H1 (cell line): ENCODE data around the gene TINAG. TPM values are rescaled to one million over a fixed set of nuclear protein-coding genes. Genes with fewer than 3 reads are reported as not detected.

ENCODE experiments used
- CTCF ChIA-PET: fragments of 300-600 bp; sonication (Branson Sonifier 250); formaldehyde crosslinking; loops from one replicate; lab custom pipeline; 2021; ENCODE audit not compliant: partially characterized antibody; lab: Charles Lee
- POLR2A ChIA-PET: fragments of 300-600 bp; sonication (Branson Sonifier 250); formaldehyde crosslinking; loops from one replicate; lab custom pipeline; 2021; ENCODE audit warnings: inconsistent platforms; ENCODE audit not compliant: partially characterized antibody; lab: Charles Lee
- DNase-seq, 2 experiments: peaks; one replicate each; pipeline versions ENCODE4 v3.0.0 to v3.0.0-alpha.2; 2010 to 2022; ENCODE audit warnings: low spot score in 2 of 2, low read depth in 1 of 2, mixed read lengths in 1 of 2
- FAIRE-seq: peaks from 2 replicates; lab custom pipeline; 2011; peaks lifted over from hg19 to GRCh38; lab: Jason Lieb, UNC
- H2AFZ ChIP-seq: 2 replicates; pipeline ENCODE4 v1.8.1; 2012; ENCODE audit warnings: low read length, inconsistent platforms
- H2AK5ac ChIP-seq: 2 replicates; pipeline ENCODE4 v1.6.1; 2013; ENCODE audit warnings: low read depth, low read length
- H2BK120ac ChIP-seq: replicated peaks from 2 replicates; pipeline ENCODE3; 2013; ENCODE audit warnings: low read depth, low read length, inconsistent platforms
- H2BK12ac ChIP-seq: 2 replicates; pipeline ENCODE4 v1.6.1; 2013; ENCODE audit warnings: low read depth, low read length
- H2BK15ac ChIP-seq: 2 replicates; pipeline ENCODE4 v1.6.1; 2013; ENCODE audit warnings: low read length
- H2BK20ac ChIP-seq: 2 replicates; pipeline ENCODE4 v1.6.1; 2013; ENCODE audit warnings: low read length
- H2BK5ac ChIP-seq: 2 replicates; pipeline ENCODE4 v1.6.1; 2013; ENCODE audit warnings: low read depth, low read length
- H3K14ac ChIP-seq: 2 replicates; pipeline ENCODE4 v1.6.1; 2013; ENCODE audit warnings: inconsistent platforms; ENCODE audit not compliant: insufficient read length
- H3K18ac ChIP-seq: 2 replicates; pipeline ENCODE4 v1.6.1; 2013; ENCODE audit warnings: low read length; ENCODE audit errors: extremely low read depth
- H3K23ac ChIP-seq: 2 replicates; pipeline ENCODE4 v1.6.1; 2013; ENCODE audit warnings: inconsistent platforms; ENCODE audit not compliant: insufficient read length
- H3K23me2 ChIP-seq: 2 replicates; pipeline ENCODE4 v1.6.1; 2013; ENCODE audit warnings: low read depth, low read length
- H3K27ac ChIP-seq: 2 replicates; pipeline ENCODE4 v1.6.1; 2011; ENCODE audit warnings: low read depth, low read length, inconsistent platforms
- H3K27me3 ChIP-seq, 4 experiments: replicated peaks in 1 of 4; 1 replicate in 1 of 4; 2 replicates in 3 of 4; pipeline versions ENCODE4 v1.6.1 to v1.8.1; 2011 to 2013; ENCODE audit warnings: low read length in 3 of 4, mild to moderate bottlenecking in 3 of 4, inconsistent platforms in 2 of 4, mixed read lengths in 2 of 4, moderate library complexity in 1 of 4; ENCODE audit not compliant: control insufficient read depth in 3 of 4, insufficient read depth in 3 of 4; ENCODE audit errors: extremely low read depth in 1 of 4
- H3K36me3 ChIP-seq, 4 experiments: 2 replicates each; pipeline versions ENCODE4 v1.6.1 to v1.8.1; 2011 to 2013; ENCODE audit warnings: mild to moderate bottlenecking in 4 of 4, low read length in 3 of 4, moderate library complexity in 2 of 4, control low read depth in 1 of 4, inconsistent platforms in 1 of 4; ENCODE audit not compliant: insufficient read depth in 4 of 4, control insufficient read depth in 2 of 4
- H3K4ac ChIP-seq: replicated peaks from 2 replicates; pipeline ENCODE3; 2013; ENCODE audit warnings: low read length, low read depth, mixed read lengths, inconsistent platforms; ENCODE audit not compliant: insufficient read length
- H3K4me1 ChIP-seq, 4 experiments: replicated peaks in 1 of 4; 1 replicate in 1 of 4; 2 replicates in 3 of 4; pipeline versions ENCODE4 v1.6.1 to v1.8.1; 2011 to 2013; ENCODE audit warnings: low read length in 3 of 4, inconsistent platforms in 2 of 4, mixed read lengths in 1 of 4; ENCODE audit not compliant: insufficient read depth in 4 of 4, control insufficient read depth in 3 of 4
- H3K4me2 ChIP-seq, 2 experiments: 2 replicates each; pipeline versions ENCODE4 v1.6.1 to v1.8.1; 2011 to 2013; ENCODE audit warnings: low read depth in 2 of 2, low read length in 2 of 2, control low read depth in 1 of 2, inconsistent platforms in 1 of 2, mild to moderate bottlenecking in 1 of 2; ENCODE audit not compliant: insufficient read depth in 1 of 2
- H3K4me3 ChIP-seq, 4 experiments: fragments of 200-600, 300-600 bp in 1 of 4; sonication (generic), shearing (Covaris generic), sonication (Bioruptor Twin) in 1 of 4; 2 replicates each; pipeline versions ENCODE4 v1.5.1 to v1.8.1; 2011 to 2016; ENCODE audit warnings: low read length in 4 of 4, low read depth in 3 of 4, control low read depth in 2 of 4, inconsistent platforms in 2 of 4, mild to moderate bottlenecking in 2 of 4, mixed read lengths in 1 of 4, moderate library complexity in 1 of 4; ENCODE audit not compliant: insufficient read depth in 2 of 4; ENCODE audit errors: extremely low read depth in 1 of 4
- H3K56ac ChIP-seq: replicated peaks from 2 replicates; pipeline ENCODE3; 2013; ENCODE audit warnings: low read depth, mild to moderate bottlenecking, mixed read lengths, low read length, inconsistent platforms; ENCODE audit not compliant: insufficient read length
- H3K79me1 ChIP-seq: 2 replicates; pipeline ENCODE4 v1.6.1; 2013; ENCODE audit warnings: low read depth, low read length, control low read depth
- H3K79me2 ChIP-seq, 2 experiments: 2 replicates each; pipeline versions ENCODE4 v1.6.1 to v1.8.1; 2012 to 2013; ENCODE audit warnings: low read length in 2 of 2, mild to moderate bottlenecking in 2 of 2, inconsistent platforms in 1 of 2; ENCODE audit not compliant: insufficient read depth in 2 of 2, control insufficient read depth in 1 of 2
- H3K9ac ChIP-seq, 4 experiments: replicated peaks in 1 of 4; 1 replicate in 1 of 4; 2 replicates in 3 of 4; pipeline versions ENCODE4 v1.6.1 to v1.8.1; 2011 to 2013; ENCODE audit warnings: low read depth in 3 of 4, low read length in 3 of 4, control low read depth in 2 of 4, mild to moderate bottlenecking in 2 of 4, moderate library complexity in 2 of 4, inconsistent platforms in 1 of 4; ENCODE audit errors: extremely low read depth in 1 of 4
- H3K9me3 ChIP-seq, 2 experiments: 2 replicates each; pipeline versions ENCODE4 v1.6.1 to v1.8.1; 2012 to 2013; ENCODE audit warnings: mild to moderate bottlenecking in 2 of 2, moderate library complexity in 2 of 2, control low read depth in 1 of 2, inconsistent platforms in 1 of 2, low read depth in 1 of 2, low read length in 1 of 2, mixed read lengths in 1 of 2; ENCODE audit not compliant: insufficient read depth in 2 of 2
- H4K20me1 ChIP-seq, 2 experiments: replicated peaks in 1 of 2; 2 replicates each; pipeline versions ENCODE3 to v1.8.1; 2011 to 2013; ENCODE audit warnings: inconsistent platforms in 2 of 2, low read length in 2 of 2, mild to moderate bottlenecking in 1 of 2; ENCODE audit not compliant: insufficient read depth in 2 of 2, control insufficient read depth in 1 of 2
- H4K5ac ChIP-seq: 2 replicates; pipeline ENCODE4 v1.6.1; 2013; ENCODE audit warnings: low read length, low read depth, mixed read lengths, inconsistent platforms; ENCODE audit not compliant: insufficient read length
- H4K8ac ChIP-seq: 2 replicates; pipeline ENCODE4 v1.8.0; 2013; ENCODE audit warnings: mild to moderate bottlenecking, moderate library complexity, low read length, inconsistent platforms; ENCODE audit not compliant: insufficient read depth; ENCODE audit errors: extremely low read depth
- H4K91ac ChIP-seq: replicated peaks from 2 replicates; pipeline ENCODE3; 2013; ENCODE audit warnings: low read length, mixed read lengths, inconsistent platforms; ENCODE audit not compliant: insufficient read length
- BCL11A ChIP-seq, 2 experiments: IDR thresholded peaks; one replicate each; pipeline ENCODE4 v1.6.1; 2011; ENCODE audit warnings: low read depth in 2 of 2, low read length in 2 of 2, mild to moderate bottlenecking in 2 of 2
- CBX8 ChIP-seq: fragments of 300-800, 300-1000 bp; sonication (generic); IDR thresholded peaks from 2 replicates; pipeline ENCODE4 v1.7.1; 2016; ENCODE audit warnings: low read depth, low read length, borderline replicate concordance
- CHD1 ChIP-seq: IDR thresholded peaks from 2 replicates; pipeline ENCODE4 v1.6.1; 2012; ENCODE audit warnings: low read depth, low read length, improper control_type of control experiment
- CREB1 ChIP-seq: IDR thresholded peaks from 2 replicates; pipeline ENCODE4 v1.6.1; 2012; ENCODE audit warnings: inconsistent platforms
- EP300 ChIP-seq, 2 experiments: IDR thresholded peaks; 1 replicate in 1 of 2; 2 replicates in 1 of 2; pipeline ENCODE4 v1.6.1; 2011 to 2012; ENCODE audit warnings: low read depth in 2 of 2, low read length in 2 of 2, mild to moderate bottlenecking in 2 of 2, borderline replicate concordance in 1 of 2, inconsistent platforms in 1 of 2, moderate library complexity in 1 of 2
- FOSL1 ChIP-seq: IDR thresholded peaks from 2 replicates; pipeline ENCODE4 v1.6.1; 2011; ENCODE audit warnings: mild to moderate bottlenecking, low read depth, low read length, moderate library complexity; ENCODE audit not compliant: insufficient read depth
- GTF2F1 ChIP-seq: IDR thresholded peaks from 2 replicates; pipeline ENCODE4 v1.6.1; 2012; ENCODE audit warnings: low read depth, low read length, improper control_type of control experiment, borderline replicate concordance
- KDM5A ChIP-seq: fragments of 200-600 bp; IDR thresholded peaks from 2 replicates; pipeline ENCODE4 v1.7.1; 2012; ENCODE audit warnings: mild to moderate bottlenecking, low read length, inconsistent platforms, mixed read lengths
- PHF8 ChIP-seq: fragments of 200-600 bp; sonication (generic); conservative IDR thresholded peaks from 2 replicates; pipeline ENCODE4 v1.7.1; 2012; ENCODE audit warnings: low read depth, mild to moderate bottlenecking, inconsistent platforms, low read length, moderate library complexity
- POLR2AphosphoS5 ChIP-seq: IDR thresholded peaks from 2 replicates; pipeline ENCODE4 v1.6.1; 2011; ENCODE audit warnings: low read depth, low read length
- RFX5 ChIP-seq: IDR thresholded peaks from 2 replicates; pipeline ENCODE4 v1.6.1; 2011; ENCODE audit warnings: low read depth, low read length, improper control_type of control experiment, borderline replicate concordance
- SIRT6 ChIP-seq: IDR thresholded peaks from one replicate; pipeline ENCODE4 v1.7.1; 2012; ENCODE audit warnings: low read length, inconsistent platforms
- TAF7 ChIP-seq: optimal IDR thresholded peaks from 2 replicates; pipeline ENCODE3; 2011; ENCODE audit warnings: low read depth, mild to moderate bottlenecking, inconsistent platforms, low read length, moderate library complexity, borderline replicate concordance
- TEAD4 ChIP-seq: IDR thresholded peaks from 2 replicates; pipeline ENCODE4 v1.6.1; 2012; ENCODE audit warnings: low read depth, low read length, inconsistent platforms, mixed read lengths
- YY1 ChIP-seq: IDR thresholded peaks from 2 replicates; pipeline ENCODE4 v1.6.1; 2011; ENCODE audit warnings: low read depth, mild to moderate bottlenecking, low read length
- ZNF274 ChIP-seq: IDR thresholded peaks from 2 replicates; pipeline ENCODE4 v1.7.0; 2012; ENCODE audit warnings: low read length, borderline replicate concordance; ENCODE audit errors: extremely low read depth
- WGBS, 2 experiments: shearing (Covaris generic) in 1 of 2; methylation state at CpG; one replicate each; pipeline versions ENCODE4 v1.1.6 to v1.1.7; 2013 to 2015; ENCODE audit warnings: low lambda C conversion rate in 2 of 2, mixed read lengths in 2 of 2, inconsistent platforms in 1 of 2, low coverage in 1 of 2, missing lambda C conversion rate in 1 of 2; ENCODE audit not compliant: insufficient replicate concordance in 2 of 2, insufficient coverage in 1 of 2, insufficient read length in 1 of 2; ENCODE audit errors: extremely low coverage in 1 of 2, missing lambda C conversion rate in 1 of 2; 5-methylcytosine and 5-hydroxymethylcytosine counted together
- polyA plus RNA-seq, 7 experiments: library from polyadenylated mRNA; depleted of rRNA in 3 of 7; stranded (reverse) in 5 of 7; unstranded in 2 of 7; fragments of >200 nt in 5 of 7; fragments of 200-250 nt in 2 of 7; gene quantifications; 1 replicate in 5 of 7; 2 replicates in 1 of 7; 4 replicates in 1 of 7; pipeline versions ENCODE4 v1.2.1 to v1.2.3, GENCODE V29; 2011 to 2013; ENCODE audit warnings: missing spikeins in 2 of 7, mixed read lengths in 2 of 7
- total RNA-seq: library from RNA; stranded (reverse); fragmentation: NEBNext Ultra II Directional; extraction: Animal tissue kit (Norgen Biotek cat#: 25700); gene quantifications from 2 replicates; pipeline ENCODE4 v1.2.1, GENCODE V29; 2021

TINAG gene
- total and polyA plus RNA-seq, 2 of the 8 experiments (the other 6 are each of a cell fraction or from before 2014, with no cell fraction given), result not detected

DNA sequence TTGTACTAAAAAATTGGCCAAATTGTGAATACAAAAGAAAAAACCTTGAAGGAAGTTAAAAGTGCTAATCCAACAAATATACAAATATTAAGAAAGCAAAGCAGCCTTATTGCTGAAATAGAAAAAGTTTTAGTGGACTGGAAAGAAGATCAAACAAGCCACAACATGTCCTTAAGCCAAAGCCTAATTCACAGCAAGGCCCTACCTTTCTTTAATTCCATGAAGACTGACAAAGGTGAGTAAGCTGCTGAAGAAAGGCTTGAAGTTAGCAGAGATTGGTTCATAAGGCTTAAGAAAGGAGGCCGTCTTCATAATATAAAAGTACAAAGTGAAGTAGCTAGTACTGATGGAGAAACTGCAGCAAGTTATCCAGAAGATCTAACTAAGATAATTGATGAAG, 53.5 kb downstream of the TINAG start:
- no peak overlapping the region for H3K4me2 ChIP-seq
- H2BK20ac ChIP-seq, result no peak overlapping the region
- no peak overlapping the region for H2BK5ac ChIP-seq
- no peak overlapping the region for H2AK5ac ChIP-seq
- H3K27me3 ChIP-seq, result no peaks in the 10 kb centered on the region
- no peak overlapping the region for H4K8ac ChIP-seq
- H2BK120ac ChIP-seq, result no peak overlapping the region
- no peak overlapping the region for H4K5ac ChIP-seq
- ChIA-PET POLR2A (no interaction called here), CTCF (interaction anchor here (1.2 kb wide), 1 partner anchor 375 kb away, joined by 3 read pairs; no protein-coding TSS in a partner anchor)
- H3K23me2 ChIP-seq, result no peaks in the 10 kb centered on the region; the same call in 1 of the 2 replicates
- H3K79me2 ChIP-seq, result no peaks in the 10 kb centered on the region
- H3K9me3 ChIP-seq, result no peaks in the 10 kb centered on the region
- H4K91ac ChIP-seq, result no peak overlapping the region
- no peak overlapping the region for H3K27ac ChIP-seq
- WGBS, 2 experiments, result 100% methylated on average over 1 of the region's 1 CpG; no CpG with 5 or more reads in 1 of the 2 experiments
- H3K4ac ChIP-seq, result no peak overlapping the region
- no peak overlapping the region for H2BK12ac ChIP-seq
- H3K4me3 ChIP-seq, result no peak overlapping the region
- no peak overlapping the region for H3K9ac ChIP-seq
- H3K18ac ChIP-seq, result no peak overlapping the region
- H4K20me1 ChIP-seq, result no peaks in the 10 kb centered on the region
- no peak overlapping the region for H2BK15ac ChIP-seq
- H3K36me3 ChIP-seq, result no peaks in the 10 kb centered on the region
- no peak for FAIRE-seq
- H2AFZ ChIP-seq, result no peak overlapping the region
- H3K56ac ChIP-seq, result no peak overlapping the region
- no peaks in the 10 kb centered on the region for H3K79me1 ChIP-seq
- no peak overlapping the region for H3K14ac ChIP-seq
- DNase-seq, result no peak
- no peak overlapping the region for H3K23ac ChIP-seq
- H3K4me1 ChIP-seq, result no peaks in the 10 kb centered on the region
- no peak for TF ChIP-seq PHF8
- TF ChIP-seq GTF2F1, result no peak
- TF ChIP-seq POLR2AphosphoS5, result no peak
- TF ChIP-seq CHD1, result no peak
- no peak for TF ChIP-seq FOSL1
- no peak for TF ChIP-seq CBX8
- no peak for TF ChIP-seq YY1
- TF ChIP-seq CREB1, result no peak
- no peak for TF ChIP-seq EP300 (IDR thresholded peaks at IDR 0.05; ENCODE audit: borderline replicate concordance in 1 of 2, low read depth in 2 of 2, low read length in 2 of 2)
- TF ChIP-seq ZNF274, result no peak
- no peak for TF ChIP-seq TAF7
- TF ChIP-seq RFX5, result no peak
- TF ChIP-seq BCL11A (IDR thresholded peaks at IDR 0.05; ENCODE audit: low read depth in 2 of 2, low read length in 2 of 2), result no peak
- no peak for TF ChIP-seq KDM5A
- TF ChIP-seq TEAD4, result no peak
- no peak for TF ChIP-seq SIRT6
